SK-N-SH (cell line): ENCODE measurements around the gene SAMD15. TPM values are rescaled to one million over a fixed set of nuclear protein-coding genes. Genes with fewer than 3 reads are reported as not detected.

Source experiments
- CTCF ChIA-PET: fragments of 300-600, 350-600 bp; formaldehyde crosslinking; extraction: SDS; loops from one replicate; lab custom pipeline; 2021; lab: Yijun Ruan, JAX
- POLR2A ChIA-PET: fragments of 350-600 bp; sonication (Branson Sonifier 250); formaldehyde crosslinking; extraction: SDS; loops from one replicate; lab custom pipeline; 2020; ENCODE audit warnings: antibody characterized with exemption, inconsistent platforms; lab: Yijun Ruan, JAX
- DNase-seq: peaks from one replicate; pipeline ENCODE4 v3.0.0; 2012
- H2AFZ ChIP-seq: fragments of 200-600 bp; sonication (generic); 2 replicates; pipeline ENCODE4 v1.8.1; 2016; ENCODE audit warnings: antibody characterized with exemption, mild to moderate bottlenecking, low read depth
- H3F3A ChIP-seq: fragments of 200-600 bp; sonication (generic); replicated peaks from 2 replicates; pipeline ENCODE3; 2016; ENCODE audit warnings: antibody characterized with exemption, mild to moderate bottlenecking; ENCODE audit not compliant: insufficient read depth
- H3K27ac ChIP-seq, 2 experiments: fragments of 200-500 bp in 1 of 2; fragments of 200-600 bp in 1 of 2; sonication (Bioruptor generic) in 1 of 2; sonication (generic), shearing (Covaris generic) in 1 of 2; 2 replicates each; pipeline versions ENCODE4 v1.5.1 to v1.6.1; 2014 to 2016; ENCODE audit warnings: low read depth in 2 of 2, inconsistent platforms in 1 of 2, low read length in 1 of 2, mild to moderate bottlenecking in 1 of 2, mixed read lengths in 1 of 2
- H3K27me3 ChIP-seq: fragments of 200-600 bp; sonication (generic), shearing (Covaris generic); 2 replicates; pipeline ENCODE4 v1.6.1; 2016; ENCODE audit warnings: mixed run types; ENCODE audit not compliant: insufficient read depth
- H3K36me3 ChIP-seq, 2 experiments: fragments of 200-500 bp in 1 of 2; fragments of 200-600 bp in 1 of 2; sonication (Bioruptor generic) in 1 of 2; sonication (generic) in 1 of 2; replicated peaks in 1 of 2; 2 replicates each; pipeline versions ENCODE3 to v1.5.1; 2014 to 2016; ENCODE audit warnings: low read length in 1 of 2, mild to moderate bottlenecking in 1 of 2; ENCODE audit not compliant: insufficient read depth in 2 of 2, control insufficient read depth in 1 of 2
- H3K4me1 ChIP-seq, 2 experiments: fragments of 200-500 bp in 1 of 2; fragments of 200-600 bp in 1 of 2; sonication (Bioruptor generic) in 1 of 2; sonication (generic), shearing (Covaris generic) in 1 of 2; 2 replicates each; pipeline versions ENCODE4 v1.5.1 to v1.6.1; 2014 to 2016; ENCODE audit warnings: low read depth in 1 of 2, low read length in 1 of 2, mixed run types in 1 of 2; ENCODE audit not compliant: insufficient read depth in 2 of 2, control insufficient read depth in 1 of 2
- H3K4me2 ChIP-seq: fragments of 200-600 bp; sonication (generic), shearing (Covaris generic); 2 replicates; pipeline ENCODE4 v1.6.1; 2017; ENCODE audit warnings: mixed run types
- H3K4me3 ChIP-seq, 2 experiments: fragments of 200-500 bp in 1 of 2; fragments of 200-600 bp in 1 of 2; sonication (Bioruptor generic) in 1 of 2; sonication (generic), shearing (Covaris generic) in 1 of 2; 2 replicates each; pipeline versions ENCODE4 v1.5.1 to v1.8.1; 2014 to 2016; ENCODE audit warnings: low read depth in 2 of 2, inconsistent platforms in 1 of 2, low read length in 1 of 2, mild to moderate bottlenecking in 1 of 2, mixed read lengths in 1 of 2, moderate library complexity in 1 of 2
- H3K79me2 ChIP-seq: fragments of 200-600 bp; sonication (generic); 2 replicates; pipeline ENCODE4 v1.8.1; 2017; ENCODE audit warnings: mild to moderate bottlenecking; ENCODE audit not compliant: insufficient read depth
- H3K9ac ChIP-seq: fragments of 200-600 bp; sonication (generic); 2 replicates; pipeline ENCODE4 v1.6.1; 2017; ENCODE audit warnings: mixed run types
- H3K9me2 ChIP-seq: fragments of 200-600 bp; sonication (generic); 2 replicates; pipeline ENCODE4 v1.6.1; 2017; ENCODE audit warnings: mixed run types
- H3K9me3 ChIP-seq: fragments of 200-600 bp; sonication (generic); 2 replicates; pipeline ENCODE4 v1.6.1; 2017; ENCODE audit warnings: mixed run types, mild to moderate bottlenecking, moderate library complexity
- H4K20me1 ChIP-seq: fragments of 200-600 bp; sonication (generic); 2 replicates; pipeline ENCODE4 v1.6.1; 2017; ENCODE audit warnings: mild to moderate bottlenecking, mixed run types; ENCODE audit not compliant: insufficient read depth
- EZH2phosphoT487 ChIP-seq: fragments of 200-600 bp; sonication (generic); IDR thresholded peaks from 2 replicates; pipeline ENCODE4 v1.6.1; 2017; ENCODE audit warnings: low read depth, mixed run types, mild to moderate bottlenecking, antibody characterized with exemption, moderate library complexity, borderline replicate concordance
- FOSL2 ChIP-seq: IDR thresholded peaks from 2 replicates; pipeline ENCODE4 v1.4.0; 2012; ENCODE audit warnings: low read depth, mild to moderate bottlenecking, moderate library complexity, borderline replicate concordance
- FOXM1 ChIP-seq: IDR thresholded peaks from 2 replicates; pipeline ENCODE4 v1.4.0; 2012; ENCODE audit warnings: low read depth, mild to moderate bottlenecking
- GABPA ChIP-seq: IDR thresholded peaks from 2 replicates; pipeline ENCODE4 v1.4.0; 2012; ENCODE audit warnings: low read depth, mild to moderate bottlenecking
- MEF2A ChIP-seq: IDR thresholded peaks from 2 replicates; pipeline ENCODE4 v1.4.0; 2012; ENCODE audit warnings: low read depth, borderline replicate concordance
- MXI1 ChIP-seq: IDR thresholded peaks from 2 replicates; pipeline ENCODE4 v1.6.1; 2012; ENCODE audit warnings: mild to moderate bottlenecking, low read depth, low read length, improper control_type of control experiment
- POLR2AphosphoS5 ChIP-seq: IDR thresholded peaks from 2 replicates; pipeline ENCODE4 v1.6.1; 2012; ENCODE audit warnings: low read depth, low read length
- RAD21 ChIP-seq: IDR thresholded peaks from 2 replicates; pipeline ENCODE4 v1.6.1; 2012; ENCODE audit warnings: mild to moderate bottlenecking, low read length
- REST ChIP-seq: IDR thresholded peaks from 2 replicates; pipeline ENCODE4 v1.6.1; 2012; ENCODE audit warnings: mild to moderate bottlenecking, low read depth, low read length, moderate library complexity
- RXRA ChIP-seq: IDR thresholded peaks from 2 replicates; pipeline ENCODE4 v1.4.0; 2012; ENCODE audit warnings: low read depth, mild to moderate bottlenecking, borderline replicate concordance
- SIN3A ChIP-seq: IDR thresholded peaks from 2 replicates; pipeline ENCODE4 v1.6.1; 2012; ENCODE audit warnings: low read depth, mild to moderate bottlenecking, low read length, moderate library complexity, borderline replicate concordance
- SMC3 ChIP-seq: IDR thresholded peaks from 2 replicates; pipeline ENCODE4 v1.6.1; 2012; ENCODE audit warnings: low read depth, low read length, improper control_type of control experiment
- TCF12 ChIP-seq: IDR thresholded peaks from 2 replicates; pipeline ENCODE4 v1.4.0; 2012
- YY1 ChIP-seq: IDR thresholded peaks from 2 replicates; pipeline ENCODE4 v1.4.0; 2012; ENCODE audit warnings: low read depth, mild to moderate bottlenecking
- whole genome bisulfite sequencing: methylation state at CpG from one replicate; pipeline ENCODE4 v1.1.6; 2017; ENCODE audit warnings: low lambda C conversion rate; 5-methylcytosine and 5-hydroxymethylcytosine counted together
- polyA plus RNA-seq, 3 experiments: library from polyadenylated mRNA; depleted of rRNA; stranded (reverse); fragments of >200 nt; gene quantifications; 2 replicates each; pipeline ENCODE4 v1.2.3, GENCODE V29; 2012
- TF ChIP-seq, protein P1 (sequence below): IDR thresholded peaks from 2 replicates; pipeline ENCODE4 v1.4.0; 2012; ENCODE audit warnings: low read depth, borderline replicate concordance

Gene SAMD15
- polyA plus RNA-seq, 1 of the 3 experiments (the other 2 are of a cell fraction) = 1.7 TPM

GRCh38 chr14:77342726-77343397 lies 34.3 kb upstream of the SAMD15 start:
- Histone ChIP-seq H3K4me2 (no peak overlapping the region), H3F3A (no peaks in the 10 kb centered on the region), H3K9ac (no peak overlapping the region), H3K4me1 (0 out of 4 replicates have a peak, but pooled peaks cover 0 to 5% of the 10 kb centered on the region in 2 experiments), H3K27me3 (no peaks in the 10 kb centered on the region), H3K4me3 (no peak overlapping the region), H3K9me2 (no peaks in the 10 kb centered on the region), H3K27ac (no peak overlapping the region), H4K20me1 (no peaks in the 10 kb centered on the region), H3K9me3 (no peaks in the 10 kb centered on the region), H2AFZ (no peak overlapping the region), H3K36me3 (peaks cover 4 to 36% of the 10 kb centered on the region in 2 experiments), H3K79me2 (no peaks in the 10 kb centered on the region)
- WGBS = 85% methylated on average over 10 of the region's 10 CpGs
- ChIA-PET CTCF (no interaction called here), POLR2A (no interaction called here)
- DNase-seq = no peak
- TF ChIP-seq SIN3A (no peak), TCF12 (no peak), FOSL2 (no peak), RAD21 (no peak), FOXM1 (no peak), REST (no peak), RXRA (no peak), MEF2A (no peak), EZH2phosphoT487 (no peak), YY1 (no peak), GABPA (no peak), MXI1 (no peak)
- TF ChIP-seq, protein P1, sequence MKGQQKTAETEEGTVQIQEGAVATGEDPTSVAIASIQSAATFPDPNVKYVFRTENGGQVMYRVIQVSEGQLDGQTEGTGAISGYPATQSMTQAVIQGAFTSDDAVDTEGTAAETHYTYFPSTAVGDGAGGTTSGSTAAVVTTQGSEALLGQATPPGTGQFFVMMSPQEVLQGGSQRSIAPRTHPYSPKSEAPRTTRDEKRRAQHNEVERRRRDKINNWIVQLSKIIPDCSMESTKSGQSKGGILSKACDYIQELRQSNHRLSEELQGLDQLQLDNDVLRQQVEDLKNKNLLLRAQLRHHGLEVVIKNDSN = no peak

GRCh38 chr14:77343662-77344061 lies 33.5 kb upstream of the SAMD15 start:
- H3K9ac ChIP-seq = no peak overlapping the region
- no peak overlapping the region for H2AFZ ChIP-seq
- H3K36me3 ChIP-seq = peaks cover 4 to 36% of the 10 kb centered on the region in 2 experiments
- no peak overlapping the region for H3K4me2 ChIP-seq
- no peaks in the 10 kb centered on the region for H3K27me3 ChIP-seq
- no peaks in the 10 kb centered on the region for H3K79me2 ChIP-seq
- TF ChIP-seq SMC3 (no peak), RXRA (no peak), TCF12 (no peak), POLR2AphosphoS5 (no peak)
- H3K27ac ChIP-seq = no peak overlapping the region
- H3K9me2 ChIP-seq = no peaks in the 10 kb centered on the region
- ChIA-PET CTCF (interaction anchor here (0.8 to 1.0 kb wide), 2 partner anchors 11 to 24 kb away, joined by 3 read pairs; no protein-coding TSS in a partner anchor), POLR2A (no interaction called here)
- no peak for DNase-seq
- H3K4me1 ChIP-seq = 0 out of 4 replicates have a peak, but pooled peaks cover 0 to 5% of the 10 kb centered on the region in 2 experiments
- H3F3A ChIP-seq = no peaks in the 10 kb centered on the region
- H4K20me1 ChIP-seq = no peaks in the 10 kb centered on the region
- 92% methylated on average over 2 of the region's 2 CpGs for WGBS
- no peaks in the 10 kb centered on the region for H3K9me3 ChIP-seq
- H3K4me3 ChIP-seq = no peak overlapping the region
